RWPE2 (cell line): ENCODE measurements around the gene OLFML2B.

Experiments
- ATAC-seq: fragments of 200-7000 bp; cut with Tn5 transposase; 3 replicates; pipeline ENCODE4 v1.9.1; 2021; ENCODE audit warnings: low read depth
- DNase-seq: peaks from one replicate; pipeline ENCODE4 v3.0.0-alpha.2; 2020; ENCODE audit warnings: low spot score
- H3K27ac ChIP-seq: fragments of 450-650 bp; 2 replicates; pipeline ENCODE4 v1.5.1; 2017; ENCODE audit warnings: mild to moderate bottlenecking; ENCODE audit not compliant: poor library complexity, severe bottlenecking
- H3K27me3 ChIP-seq: fragments of 250-450 bp; sonication (Bioruptor Pico); 2 replicates; pipeline ENCODE4 v1.5.1; 2021; ENCODE audit warnings: mild to moderate bottlenecking, moderate library complexity; ENCODE audit not compliant: insufficient read depth, poor library complexity, severe bottlenecking
- H3K36me3 ChIP-seq: fragments of 250-450 bp; sonication (Bioruptor Pico); 2 replicates; pipeline ENCODE4 v1.5.1; 2020; ENCODE audit warnings: low read depth, mild to moderate bottlenecking, moderate library complexity
- H3K4me1 ChIP-seq: fragments of 250-450 bp; sonication (Bioruptor Pico); 2 replicates; pipeline ENCODE4 v1.5.1; 2021; ENCODE audit warnings: mild to moderate bottlenecking, moderate library complexity; ENCODE audit not compliant: insufficient read depth, poor library complexity, severe bottlenecking
- H3K4me3 ChIP-seq: fragments of 250-450 bp; sonication (Bioruptor Pico); 2 replicates; pipeline ENCODE4 v1.5.1; 2021; ENCODE audit warnings: mild to moderate bottlenecking, moderate library complexity; ENCODE audit not compliant: severe bottlenecking
- H3K9me3 ChIP-seq: fragments of 250-450 bp; sonication (Bioruptor Pico); 2 replicates; pipeline ENCODE4 v1.5.1; 2021; ENCODE audit warnings: mild to moderate bottlenecking, moderate library complexity; ENCODE audit not compliant: severe bottlenecking
- CTCF ChIP-seq: fragments of 450-650 bp; IDR thresholded peaks from one replicate; pipeline ENCODE4 v1.5.1; 2017; ENCODE audit warnings: mild to moderate bottlenecking, moderate library complexity; ENCODE audit not compliant: poor library complexity, severe bottlenecking

The OLFML2B gene

GRCh38 chr1:162062542-162063015, 38.9 kb upstream of the OLFML2B start:
- no peaks in the 10 kb centered on the region for H3K36me3 ChIP-seq
- H3K9me3 ChIP-seq, result no peaks in the 10 kb centered on the region
- ATAC-seq, result no peak
- no peaks in the 10 kb centered on the region for H3K27me3 ChIP-seq
- no peak overlapping the region for H3K4me3 ChIP-seq
- no peak for TF ChIP-seq CTCF
- H3K27ac ChIP-seq, result no peak overlapping the region
- no peaks in the 10 kb centered on the region for H3K4me1 ChIP-seq
- no peak for DNase-seq

- Histone ChIP-seq H3K36me3 (no peaks in the 10 kb centered on the region), H3K27ac (no peak overlapping the region), H3K27me3 (no peaks in the 10 kb centered on the region), H3K4me1 (no peaks in the 10 kb centered on the region), H3K4me3 (no peak overlapping the region), H3K9me3 (no peaks in the 10 kb centered on the region)
- no peak for TF ChIP-seq CTCF
- ATAC-seq (no peak), DNase-seq (no peak)
These were observed 36.6 kb upstream of the OLFML2B start for GRCh38 chr1:162060314-162060713.

GRCh38 chr1:162059721-162060120, 36.1 kb upstream of the OLFML2B start:
- Histone ChIP-seq H3K9me3 (no peaks in the 10 kb centered on the region), H3K27ac (no peak overlapping the region), H3K4me3 (no peak overlapping the region), H3K27me3 (no peaks in the 10 kb centered on the region), H3K4me1 (peaks cover 3% of the 10 kb centered on the region), H3K36me3 (no peaks in the 10 kb centered on the region)
- no peak for TF ChIP-seq CTCF
- DNase-seq, result no peak
- no peak for ATAC-seq

- no peak overlapping the region for H3K27ac ChIP-seq
- TF ChIP-seq CTCF, result no peak
- no peak for DNase-seq
- ATAC-seq, result no peak
- H3K36me3 ChIP-seq, result no peaks in the 10 kb centered on the region
- H3K27me3 ChIP-seq, result no peaks in the 10 kb centered on the region
- peaks cover 3% of the 10 kb centered on the region for H3K4me1 ChIP-seq
- H3K4me3 ChIP-seq, result no peak overlapping the region
- H3K9me3 ChIP-seq, result no peaks in the 10 kb centered on the region
These were observed 32.9 kb upstream of the OLFML2B start for GRCh38 chr1:162056579-162056978.

- Histone ChIP-seq H3K27ac (no peak overlapping the region), H3K36me3 (no peaks in the 10 kb centered on the region), H3K4me1 (peaks cover 3% of the 10 kb centered on the region), H3K4me3 (no peak overlapping the region), H3K9me3 (no peaks in the 10 kb centered on the region), H3K27me3 (no peaks in the 10 kb centered on the region)
- no peak for DNase-seq
- peak; percentile 59 for ATAC-seq
- TF ChIP-seq CTCF, result peak; percentile 96
These were observed 32.4 kb upstream of the OLFML2B start for GRCh38 chr1:162056043-162056442.
